ENCODE measurements around the gene TOR1A.
"Not testable (repeated sequence)": the region's sequence is repeated elsewhere in the genome, so short reads cannot be mapped to it uniquely, and the experiment has no call there.

The TOR1A gene

GRCh38 chr9:129801504-129801903 lies 22.4 kb downstream of the TOR1A start:
- in situ Hi-C loops (cut with HindIII; ENCODE audit: low pct_ligation_motif_present, low pct_unique_long_range_greater_than_20kb, low sequenced_read_pairs) = no loop called here
- DNase-seq = no peak

GRCh38 chr9:129798973-129799372 lies 25.0 kb downstream of the TOR1A start:
- in situ Hi-C loops (cut with HindIII; ENCODE audit: low pct_ligation_motif_present, low pct_unique_long_range_greater_than_20kb, low sequenced_read_pairs) = no loop called here
- DNase-seq = no peak

GRCh38 chr9:129796029-129796428 lies 27.9 kb downstream of the TOR1A start:
- in situ Hi-C loops (cut with HindIII; ENCODE audit: low pct_ligation_motif_present, low pct_unique_long_range_greater_than_20kb, low sequenced_read_pairs); DNase-seq: not testable (repeated sequence)

- in situ Hi-C loops (cut with HindIII; ENCODE audit: low pct_ligation_motif_present, low pct_unique_long_range_greater_than_20kb, low sequenced_read_pairs) = no loop called here
- no peak for DNase-seq
Observed at GRCh38 chr9:129794549-129794948, 29.4 kb downstream of the TOR1A start.

- DNase-seq = no peak
- in situ Hi-C loops (cut with HindIII; ENCODE audit: low pct_ligation_motif_present, low pct_unique_long_range_greater_than_20kb, low sequenced_read_pairs) = no loop called here
Observed at GRCh38 chr9:129786481-129786880, 37.5 kb downstream of the TOR1A start.

GRCh38 chr9:129785866-129786265 lies 38.1 kb downstream of the TOR1A start:
- in situ Hi-C loops (cut with HindIII; ENCODE audit: low pct_ligation_motif_present, low pct_unique_long_range_greater_than_20kb, low sequenced_read_pairs) = no loop called here
- no peak for DNase-seq

- DNase-seq; in situ Hi-C loops (cut with HindIII; ENCODE audit: low pct_ligation_motif_present, low pct_unique_long_range_greater_than_20kb, low sequenced_read_pairs): not testable (repeated sequence)
Observed at GRCh38 chr9:129784970-129785369, 39.0 kb downstream of the TOR1A start.

- in situ Hi-C loops (cut with HindIII; ENCODE audit: low pct_ligation_motif_present, low pct_unique_long_range_greater_than_20kb, low sequenced_read_pairs) = no loop called here
- peak; percentile 66 for DNase-seq
Observed at GRCh38 chr9:129783516-129784361, 40.2 kb downstream of the TOR1A start.

GRCh38 chr9:129781981-129782380 lies 42.0 kb downstream of the TOR1A start:
- in situ Hi-C loops (cut with HindIII; ENCODE audit: low pct_ligation_motif_present, low pct_unique_long_range_greater_than_20kb, low sequenced_read_pairs) = no loop called here
- no peak for DNase-seq

- no peak for DNase-seq
- in situ Hi-C loops (cut with HindIII; ENCODE audit: low pct_ligation_motif_present, low pct_unique_long_range_greater_than_20kb, low sequenced_read_pairs) = no loop called here
Observed at GRCh38 chr9:129781131-129781530, 42.8 kb downstream of the TOR1A start.

GRCh38 chr9:129779560-129780190 lies 44.3 kb downstream of the TOR1A start:
- in situ Hi-C loops (cut with HindIII; ENCODE audit: low pct_ligation_motif_present, low pct_unique_long_range_greater_than_20kb, low sequenced_read_pairs) = no loop called here
- no peak for DNase-seq

- in situ Hi-C loops (cut with HindIII; ENCODE audit: low pct_ligation_motif_present, low pct_unique_long_range_greater_than_20kb, low sequenced_read_pairs) = no loop called here
- DNase-seq = no peak
Observed at GRCh38 chr9:129778469-129778868, 45.5 kb downstream of the TOR1A start.

- DNase-seq = no peak
- in situ Hi-C loops (cut with HindIII; ENCODE audit: low pct_ligation_motif_present, low pct_unique_long_range_greater_than_20kb, low sequenced_read_pairs) = no loop called here
Observed at GRCh38 chr9:129777769-129778130, 46.2 kb downstream of the TOR1A start.

GRCh38 chr9:129776938-129777768 lies 46.8 kb downstream of the TOR1A start:
- DNase-seq = peak; percentile 95
- in situ Hi-C loops (cut with HindIII; ENCODE audit: low pct_ligation_motif_present, low pct_unique_long_range_greater_than_20kb, low sequenced_read_pairs) = no loop called here

GRCh38 chr9:129776566-129776937 lies 47.4 kb downstream of the TOR1A start:
- no peak for DNase-seq
- in situ Hi-C loops (cut with HindIII; ENCODE audit: low pct_ligation_motif_present, low pct_unique_long_range_greater_than_20kb, low sequenced_read_pairs) = no loop called here

- DNase-seq; in situ Hi-C loops (cut with HindIII; ENCODE audit: low pct_ligation_motif_present, low pct_unique_long_range_greater_than_20kb, low sequenced_read_pairs): not testable (repeated sequence)
Observed at GRCh38 chr9:129776096-129776495, 47.8 kb downstream of the TOR1A start.

GRCh38 chr9:129775448-129775798 lies 48.5 kb downstream of the TOR1A start:
- in situ Hi-C loops (cut with HindIII; ENCODE audit: low pct_ligation_motif_present, low pct_unique_long_range_greater_than_20kb, low sequenced_read_pairs) = no loop called here
- DNase-seq = no peak

GRCh38 chr9:129774791-129775447 lies 49.0 kb downstream of the TOR1A start:
- no peak for DNase-seq
- in situ Hi-C loops (cut with HindIII; ENCODE audit: low pct_ligation_motif_present, low pct_unique_long_range_greater_than_20kb, low sequenced_read_pairs) = no loop called here
